ENCODE data around the gene WBP1L.
"Not testable (repeated sequence)": the region's sequence is repeated elsewhere in the genome, so short reads cannot be mapped to it uniquely, and the experiment has no call there.

WBP1L gene

GRCh38 chr10:102713814-102714620 lies 29.7 kb upstream of the WBP1L start, which contains the start of gene ARL3:
ARL3 (minus strand) TSS chr10:102714397; CDS start chr10:102714275, 122 bp downstream.
- H3K4me3 ChIP-seq (ENCODE audit: low read depth, low read length) = peak within 1 kb of the TSS; percentile 93
- peak; percentile 38 for TF ChIP-seq CTCF (IDR thresholded peaks at IDR 0.05; ENCODE audit: low read depth, low read length, missing control alignments)
- DNase-seq (ENCODE audit: low read depth) = peak; percentile 85
- in situ Hi-C loops (cut with HindIII; ENCODE audit: low sequenced_read_pairs) = loop anchor here (5.0 kb wide), 1 partner anchor 37 kb away; no protein-coding TSS in a partner anchor

GRCh38 chr10:102714621-102715455 lies 28.9 kb upstream of the WBP1L start, which contains the start of gene SFXN2:
SFXN2 (plus strand) TSS chr10:102714636; CDS start chr10:102726637, 12,001 bp downstream.
- H3K4me3 ChIP-seq (ENCODE audit: low read depth, low read length) = peak within 1 kb of the TSS; percentile 93
- TF ChIP-seq CTCF (IDR thresholded peaks at IDR 0.05; ENCODE audit: low read depth, low read length, missing control alignments) = no peak

GRCh38 chr10:102715880-102716279 lies 27.9 kb upstream of the WBP1L start:
- in situ Hi-C loops (cut with HindIII; ENCODE audit: low sequenced_read_pairs) = no loop called here
- DNase-seq (ENCODE audit: low read depth) = no peak
- TF ChIP-seq CTCF (IDR thresholded peaks at IDR 0.05; ENCODE audit: low read depth, low read length, missing control alignments) = no peak
- no peak overlapping the region for H3K4me3 ChIP-seq (ENCODE audit: low read depth, low read length)

More at GRCh38 chr10:102714621-102715455, 28.9 kb upstream of the WBP1L start, which contains the start of gene SFXN2:
- in situ Hi-C loops (cut with HindIII; ENCODE audit: low sequenced_read_pairs) = loop anchor here (5.0 kb wide), 1 partner anchor 38 kb away; no protein-coding TSS in a partner anchor
- DNase-seq (ENCODE audit: low read depth) = no peak

- DNase-seq (ENCODE audit: low read depth); H3K4me3 ChIP-seq (ENCODE audit: low read depth, low read length); in situ Hi-C loops (cut with HindIII; ENCODE audit: low sequenced_read_pairs): not testable (repeated sequence)
Observed at GRCh38 chr10:102716900-102717565, 26.7 kb upstream of the WBP1L start.

- no peak for TF ChIP-seq CTCF (IDR thresholded peaks at IDR 0.05; ENCODE audit: low read depth, low read length, missing control alignments)
- H3K4me3 ChIP-seq (ENCODE audit: low read depth, low read length) = no peak overlapping the region
- in situ Hi-C loops (cut with HindIII; ENCODE audit: low sequenced_read_pairs) = no loop called here
- no peak for DNase-seq (ENCODE audit: low read depth)
Observed at GRCh38 chr10:102718220-102718619, 25.5 kb upstream of the WBP1L start.

GRCh38 chr10:102720337-102720736 lies 23.4 kb upstream of the WBP1L start:
- TF ChIP-seq CTCF (IDR thresholded peaks at IDR 0.05; ENCODE audit: low read depth, low read length, missing control alignments) = no peak
- no peak for DNase-seq (ENCODE audit: low read depth)
- in situ Hi-C loops (cut with HindIII; ENCODE audit: low sequenced_read_pairs) = no loop called here
- H3K4me3 ChIP-seq (ENCODE audit: low read depth, low read length) = no peak overlapping the region

Data from astrocyte of the cerebellum (primary cell).